MM.1S (cell line): ENCODE measurements around the gene HHIPL2.

Source experiments
- DNase-seq: peaks from one replicate; pipeline ENCODE4 v3.0.0-alpha.2; 2015
- H2AFZ ChIP-seq: fragments of 300-600 bp; sonication (generic); 2 replicates; pipeline ENCODE4 v1.6.0; 2016; ENCODE audit warnings: antibody characterized with exemption, low read length
- H3F3A ChIP-seq: fragments of 300-600 bp; sonication (generic); 2 replicates; pipeline ENCODE4 v1.6.1; 2016; ENCODE audit warnings: mild to moderate bottlenecking, antibody characterized with exemption, low read length, moderate library complexity, mixed read lengths; ENCODE audit not compliant: insufficient read depth
- H3K27ac ChIP-seq: fragments of 300-600 bp; sonication (generic); 2 replicates; pipeline ENCODE4 v1.5.1; 2016; ENCODE audit warnings: mild to moderate bottlenecking, low read length
- H3K27me3 ChIP-seq: fragments of 300-600 bp; sonication (generic); replicated peaks from 2 replicates; pipeline ENCODE4 v1.6.0; 2016; ENCODE audit warnings: low read length; ENCODE audit not compliant: insufficient read depth
- H3K36me3 ChIP-seq: fragments of 300-600 bp; sonication (generic); replicated peaks from 2 replicates; pipeline ENCODE4 v1.6.1; 2016; ENCODE audit warnings: mild to moderate bottlenecking, low read length, mixed read lengths; ENCODE audit not compliant: insufficient read depth
- H3K4me1 ChIP-seq: fragments of 300-600 bp; sonication (generic); 2 replicates; pipeline ENCODE4 v1.6.1; 2016; ENCODE audit warnings: low read length, mixed read lengths
- H3K4me2 ChIP-seq: fragments of 300-600 bp; sonication (generic); 2 replicates; pipeline ENCODE4 v1.6.0; 2016; ENCODE audit warnings: low read depth, low read length
- H3K4me3 ChIP-seq: fragments of 300-600 bp; sonication (generic); 2 replicates; pipeline ENCODE4 v1.5.1; 2016; ENCODE audit warnings: low read length, mixed read lengths
- H3K79me2 ChIP-seq: fragments of 300-600 bp; sonication (generic); 2 replicates; pipeline ENCODE4 v1.6.1; 2016; ENCODE audit warnings: mixed run types, low read length, mixed read lengths
- H3K9ac ChIP-seq: fragments of 300-600 bp; sonication (generic); 2 replicates; pipeline ENCODE4 v1.6.1; 2016; ENCODE audit warnings: low read length, mixed read lengths
- H3K9me2 ChIP-seq: fragments of 300-600 bp; sonication (generic); replicated peaks from 2 replicates; pipeline ENCODE4 v1.6.1; 2016; ENCODE audit warnings: mild to moderate bottlenecking, low read length, mixed read lengths; ENCODE audit not compliant: insufficient read depth
- H3K9me3 ChIP-seq: fragments of 300-600 bp; sonication (generic); replicated peaks from 2 replicates; pipeline ENCODE4 v1.6.1; 2016; ENCODE audit warnings: mild to moderate bottlenecking, low read length, mixed read lengths; ENCODE audit not compliant: insufficient read depth
- H4K20me1 ChIP-seq: fragments of 300-600 bp; sonication (generic); 2 replicates; pipeline ENCODE4 v1.6.1; 2016; ENCODE audit warnings: mild to moderate bottlenecking, low read length, moderate library complexity, mixed read lengths; ENCODE audit not compliant: insufficient read depth
- CTCF ChIP-seq: fragments of 300-600 bp; sonication (generic); IDR thresholded peaks from 2 replicates; pipeline ENCODE4 v1.5.1; 2016; ENCODE audit warnings: antibody characterized with exemption, low read length, mixed read lengths
- EZH2 ChIP-seq: fragments of 300-600 bp; sonication (generic); optimal IDR thresholded peaks from 2 replicates; pipeline ENCODE3; 2017; ENCODE audit warnings: low read depth, mild to moderate bottlenecking, antibody characterized with exemption, low read length, mixed read lengths
- EZH2phosphoT487 ChIP-seq: fragments of 300-600 bp; sonication (generic); IDR thresholded peaks from 2 replicates; pipeline ENCODE4 v1.6.1; 2018; ENCODE audit warnings: antibody characterized with exemption, low read length

The HHIPL2 gene

GRCh38 chr1:222557574-222557973, 9.7 kb upstream of the HHIPL2 start:
- DNase-seq, result no peak
- H3K79me2 ChIP-seq, result no peaks in the 10 kb centered on the region
- no peaks in the 10 kb centered on the region for H3K9me3 ChIP-seq
- no peaks in the 10 kb centered on the region for H3K27me3 ChIP-seq
- H2AFZ ChIP-seq, result no peak overlapping the region
- H3K4me2 ChIP-seq, result no peak overlapping the region
- no peak for TF ChIP-seq CTCF
- no peak for TF ChIP-seq EZH2
- no peak for TF ChIP-seq EZH2phosphoT487
- H3K9ac ChIP-seq, result no peak overlapping the region
- H3K4me3 ChIP-seq, result no peak overlapping the region
- H3K36me3 ChIP-seq, result no peaks in the 10 kb centered on the region
- no peaks in the 10 kb centered on the region for H3K4me1 ChIP-seq
- H3K27ac ChIP-seq, result no peak overlapping the region
- no peaks in the 10 kb centered on the region for H4K20me1 ChIP-seq
- H3F3A ChIP-seq, result no peaks in the 10 kb centered on the region
- H3K9me2 ChIP-seq, result no peaks in the 10 kb centered on the region

- Histone ChIP-seq H2AFZ (no peak overlapping the region), H3K27me3 (no peaks in the 10 kb centered on the region), H4K20me1 (no peaks in the 10 kb centered on the region), H3K9me2 (no peaks in the 10 kb centered on the region), H3K9me3 (no peaks in the 10 kb centered on the region), H3K79me2 (no peaks in the 10 kb centered on the region), H3K4me3 (no peak overlapping the region), H3F3A (no peaks in the 10 kb centered on the region), H3K4me1 (no peaks in the 10 kb centered on the region), H3K27ac (no peak overlapping the region), H3K9ac (no peak overlapping the region), H3K36me3 (no peaks in the 10 kb centered on the region), H3K4me2 (no peak overlapping the region)
- DNase-seq, result no peak
- TF ChIP-seq EZH2, result no peak
- no peak for TF ChIP-seq EZH2phosphoT487
These were observed 9.2 kb upstream of the HHIPL2 start for GRCh38 chr1:222557148-222557547.

GRCh38 chr1:222555992-222556615, 8.2 kb upstream of the HHIPL2 start:
- Histone ChIP-seq H3K27me3 (no peaks in the 10 kb centered on the region), H3F3A (no peaks in the 10 kb centered on the region), H3K79me2 (no peaks in the 10 kb centered on the region), H3K4me1 (no peaks in the 10 kb centered on the region), H3K36me3 (no peaks in the 10 kb centered on the region), H3K4me2 (no peak overlapping the region), H3K27ac (no peak overlapping the region), H3K4me3 (no peak overlapping the region), H4K20me1 (no peaks in the 10 kb centered on the region), H3K9ac (no peak overlapping the region), H3K9me2 (no peaks in the 10 kb centered on the region), H3K9me3 (no peaks in the 10 kb centered on the region), H2AFZ (no peak overlapping the region)
- no peak for TF ChIP-seq EZH2phosphoT487
- TF ChIP-seq CTCF, result no peak
- no peak for TF ChIP-seq EZH2
- no peak for DNase-seq

- Histone ChIP-seq H3K4me1 (no peaks in the 10 kb centered on the region), H3K4me3 (no peak overlapping the region), H4K20me1 (no peaks in the 10 kb centered on the region), H3K4me2 (no peak overlapping the region), H3F3A (no peaks in the 10 kb centered on the region), H3K9me3 (no peaks in the 10 kb centered on the region), H3K27ac (no peak overlapping the region), H3K9ac (no peak overlapping the region), H3K27me3 (no peaks in the 10 kb centered on the region), H3K36me3 (no peaks in the 10 kb centered on the region), H3K79me2 (no peaks in the 10 kb centered on the region), H2AFZ (no peak overlapping the region), H3K9me2 (no peaks in the 10 kb centered on the region)
- TF ChIP-seq EZH2 (no peak), EZH2phosphoT487 (no peak), CTCF (no peak)
- DNase-seq, result no peak
These were observed 6.3 kb upstream of the HHIPL2 start for GRCh38 chr1:222554177-222554576.
